ENCODE measurements around the gene NOC3L.

Gene NOC3L

DNA sequence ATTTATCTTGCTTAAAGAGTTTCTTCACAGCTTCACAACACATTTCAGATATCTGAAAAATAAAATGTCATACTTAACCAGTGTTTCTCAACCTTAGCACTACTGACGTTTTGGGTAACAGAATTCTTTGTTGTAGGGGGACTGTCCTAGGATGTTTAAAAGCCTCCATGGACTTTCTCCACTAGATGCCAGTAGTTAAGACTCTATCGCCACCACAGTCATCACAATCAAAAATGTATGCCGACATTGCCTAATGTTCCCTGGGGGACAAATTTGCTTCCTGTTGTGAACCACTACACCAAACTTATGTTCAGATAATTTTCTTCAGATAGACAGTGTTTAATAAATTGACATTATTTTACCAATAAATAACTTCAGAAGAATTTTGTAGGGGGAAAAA lies 13.4 kb downstream of the NOC3L start:
- TF ChIP-seq, protein P1, sequence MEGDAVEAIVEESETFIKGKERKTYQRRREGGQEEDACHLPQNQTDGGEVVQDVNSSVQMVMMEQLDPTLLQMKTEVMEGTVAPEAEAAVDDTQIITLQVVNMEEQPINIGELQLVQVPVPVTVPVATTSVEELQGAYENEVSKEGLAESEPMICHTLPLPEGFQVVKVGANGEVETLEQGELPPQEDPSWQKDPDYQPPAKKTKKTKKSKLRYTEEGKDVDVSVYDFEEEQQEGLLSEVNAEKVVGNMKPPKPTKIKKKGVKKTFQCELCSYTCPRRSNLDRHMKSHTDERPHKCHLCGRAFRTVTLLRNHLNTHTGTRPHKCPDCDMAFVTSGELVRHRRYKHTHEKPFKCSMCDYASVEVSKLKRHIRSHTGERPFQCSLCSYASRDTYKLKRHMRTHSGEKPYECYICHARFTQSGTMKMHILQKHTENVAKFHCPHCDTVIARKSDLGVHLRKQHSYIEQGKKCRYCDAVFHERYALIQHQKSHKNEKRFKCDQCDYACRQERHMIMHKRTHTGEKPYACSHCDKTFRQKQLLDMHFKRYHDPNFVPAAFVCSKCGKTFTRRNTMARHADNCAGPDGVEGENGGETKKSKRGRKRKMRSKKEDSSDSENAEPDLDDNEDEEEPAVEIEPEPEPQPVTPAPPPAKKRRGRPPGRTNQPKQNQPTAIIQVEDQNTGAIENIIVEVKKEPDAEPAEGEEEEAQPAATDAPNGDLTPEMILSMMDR (conservative IDR thresholded peaks at IDR 0.05; ENCODE audit: low read depth, low read length) = peak; percentile 32
- peak; percentile 29 for DNase-seq (ENCODE audit: low read depth)

DNA sequence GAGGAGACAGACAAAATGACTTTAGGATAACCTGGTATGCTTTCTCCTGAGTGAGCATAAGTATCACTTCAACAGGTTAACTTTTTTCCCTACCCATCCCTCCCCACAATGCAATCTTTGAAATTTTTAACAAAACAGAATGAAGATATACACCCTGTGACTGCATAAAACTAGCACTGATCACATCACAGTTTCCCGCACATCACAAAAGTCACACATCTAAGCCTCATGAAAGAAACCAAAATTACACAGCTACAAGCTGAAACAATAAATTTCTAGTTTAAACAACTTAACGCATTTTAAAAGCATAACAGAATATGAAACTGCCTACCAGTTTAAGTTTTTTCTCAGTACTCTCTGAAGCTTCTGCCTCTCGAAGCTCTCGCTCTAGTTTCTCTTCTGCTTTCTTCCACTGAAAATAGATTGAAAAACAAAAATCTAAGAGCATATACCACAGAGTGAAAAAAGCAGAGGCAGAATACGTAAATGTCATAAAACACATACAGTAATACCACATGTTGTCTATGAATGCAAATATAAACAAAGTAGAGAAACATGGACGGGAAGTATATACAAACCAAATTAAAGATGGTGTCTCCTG lies 18.1 kb downstream of the NOC3L start:
- DNase-seq (ENCODE audit: low read depth) = no peak
- no peak overlapping the region for H3K4me3 ChIP-seq (ENCODE audit: low read depth, low read length)

More for the DNA sequence above, 13.4 kb downstream of the NOC3L start:
- H3K4me3 ChIP-seq (ENCODE audit: low read depth, low read length) = no peak overlapping the region

DNA sequence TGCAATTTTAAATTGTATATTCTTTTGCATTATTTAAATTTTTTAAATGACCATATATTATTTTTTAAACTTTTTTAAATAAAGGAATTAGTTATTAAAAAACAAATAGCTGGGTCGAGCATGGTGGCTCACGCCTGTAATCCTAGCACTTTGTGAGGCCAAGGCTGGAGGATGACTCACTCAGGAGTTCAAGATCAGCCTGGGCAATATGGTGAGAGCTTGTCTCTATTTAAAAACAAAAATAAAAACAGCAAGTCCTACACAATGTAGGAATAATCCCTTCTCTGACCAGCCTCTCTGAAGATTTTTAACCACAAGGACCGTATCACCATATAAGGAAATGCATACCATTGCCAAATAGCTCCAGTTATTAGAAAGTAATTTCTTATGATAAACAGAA lies 19.6 kb downstream of the NOC3L start:
- H3K4me3 ChIP-seq (ENCODE audit: low read depth, low read length) = no peak overlapping the region
- peak; percentile 56 for DNase-seq (ENCODE audit: low read depth)
- TF ChIP-seq, protein P1 (conservative IDR thresholded peaks at IDR 0.05; ENCODE audit: low read depth, low read length) = no peak

More for the DNA sequence above, 18.1 kb downstream of the NOC3L start:
- TF ChIP-seq, protein P1 (conservative IDR thresholded peaks at IDR 0.05; ENCODE audit: low read depth, low read length) = no peak

GRCh38 chr10:94334857-94335256 lies 27.9 kb downstream of the NOC3L start:
- no peak for DNase-seq (ENCODE audit: low read depth)
- H3K4me3 ChIP-seq (ENCODE audit: low read depth, low read length) = no peak overlapping the region
- TF ChIP-seq, protein P1 (conservative IDR thresholded peaks at IDR 0.05; ENCODE audit: low read depth, low read length) = no peak

- peak; percentile 33 for DNase-seq (ENCODE audit: low read depth)
- TF ChIP-seq, protein P1 (conservative IDR thresholded peaks at IDR 0.05; ENCODE audit: low read depth, low read length) = no peak
- H3K4me3 ChIP-seq (ENCODE audit: low read depth, low read length) = no peak overlapping the region
These were observed 29.7 kb downstream of the NOC3L start for GRCh38 chr10:94333051-94333450.

- TF ChIP-seq, protein P1 (conservative IDR thresholded peaks at IDR 0.05; ENCODE audit: low read depth, low read length) = no peak
- DNase-seq (ENCODE audit: low read depth) = no peak
- no peak overlapping the region for H3K4me3 ChIP-seq (ENCODE audit: low read depth, low read length)
These were observed 34.1 kb downstream of the NOC3L start for GRCh38 chr10:94328613-94329012.

DNA sequence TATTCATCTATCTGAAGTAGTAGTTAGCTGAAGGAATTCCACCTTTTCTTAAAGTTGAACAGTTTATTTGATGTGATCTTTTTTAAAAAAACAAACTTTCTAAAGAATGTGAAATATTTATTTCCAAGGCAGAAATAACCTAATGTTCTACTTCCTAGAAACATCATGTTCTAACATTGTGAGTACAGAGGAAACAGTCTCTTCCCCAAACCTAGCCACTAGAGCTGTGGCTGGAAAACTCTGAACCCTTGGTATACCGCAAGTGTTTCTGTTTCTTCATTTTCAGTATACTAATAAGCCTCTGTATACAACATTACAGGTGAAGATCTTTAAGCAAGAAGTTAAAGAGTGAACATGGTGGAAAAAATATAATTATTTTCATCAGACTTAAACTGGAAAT lies 35.1 kb downstream of the NOC3L start:
- DNase-seq (ENCODE audit: low read depth) = peak; percentile 57
- H3K4me3 ChIP-seq (ENCODE audit: low read depth, low read length) = no peak overlapping the region
- TF ChIP-seq, protein P1 (conservative IDR thresholded peaks at IDR 0.05; ENCODE audit: low read depth, low read length) = no peak

Data from choroid plexus epithelial cell (primary cell).